NT2/D1 (cell line): ENCODE data around the gene ZNF366.

Source experiments
- SUZ12 ChIP-seq: IDR thresholded peaks from 2 replicates; pipeline ENCODE4 v1.6.1; 2011; ENCODE audit not compliant: insufficient read length, insufficient read depth; ENCODE audit errors: extremely low read depth
- YY1 ChIP-seq: IDR thresholded peaks from 2 replicates; pipeline ENCODE4 v1.6.1; 2011; ENCODE audit not compliant: insufficient read length, insufficient read depth
- ZNF274 ChIP-seq: IDR thresholded peaks from 2 replicates; pipeline ENCODE4 v1.6.1; 2011; ENCODE audit warnings: mild to moderate bottlenecking, low read depth, low read length

- no peak for TF ChIP-seq SUZ12
- TF ChIP-seq YY1 = no peak
- no peak for TF ChIP-seq ZNF274
Measured at GRCh38 chr5:72465601-72466563, 41.3 kb downstream of the ZNF366 start.
